Measurements from ENCODE around the gene PTPRN2. TPM values are rescaled to one million over a fixed set of nuclear protein-coding genes. Genes with fewer than 3 reads are reported as not detected.

PTPRN2 gene
- polyA plus RNA-seq, 1 of the 3 experiments (the other 2 are of a cell fraction): 4.0 TPM

DNA sequence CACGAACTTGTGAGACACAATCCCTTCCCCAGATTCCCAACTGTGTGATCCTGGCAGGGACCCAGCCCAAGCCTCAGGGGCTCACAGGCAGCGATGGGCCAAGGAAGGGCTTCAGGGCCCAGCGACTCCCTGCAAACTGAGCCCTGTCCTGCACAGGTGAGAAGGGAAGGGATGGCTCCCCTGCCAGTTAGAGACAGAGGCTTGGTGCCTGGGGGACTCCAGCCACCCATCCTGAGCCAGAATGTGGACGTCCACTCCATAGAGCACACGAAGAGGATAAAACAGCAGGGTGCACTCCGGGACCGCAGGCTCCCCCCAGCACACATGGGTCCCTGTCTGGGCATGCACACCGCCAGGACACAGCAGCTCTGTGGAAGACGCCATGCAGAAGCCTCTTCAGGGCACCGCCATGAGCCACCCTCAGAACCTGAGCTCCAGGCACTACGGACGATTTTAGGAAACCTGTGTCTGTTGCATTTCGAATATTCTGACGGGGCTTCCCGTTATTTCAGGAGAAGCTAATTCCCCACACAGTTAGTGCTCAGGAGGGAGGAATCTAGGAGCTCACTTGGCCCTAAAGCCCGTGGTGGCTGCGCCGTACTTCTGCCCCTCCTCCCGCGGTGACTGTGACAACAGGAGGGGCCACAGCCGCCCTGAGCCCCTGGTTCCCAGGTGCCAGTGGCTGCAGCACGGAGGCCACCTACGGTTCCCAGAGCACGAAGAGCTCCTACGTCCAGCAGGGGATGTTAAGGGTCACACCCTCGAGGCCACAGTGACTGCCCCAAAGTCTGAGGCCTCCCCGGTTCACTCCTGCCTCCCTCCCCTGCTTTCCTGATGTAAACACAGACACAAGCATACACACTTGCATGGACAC lies 326.0 kb downstream of the PTPRN2 start:
- Histone ChIP-seq H3K4me2 (no peak overlapping the region), H4K20me1 (ENCODE audit: insufficient read depth) (no peaks in the 10 kb centered on the region), H3K36me3 (replicated peaks in 1 of 2; ENCODE audit: control insufficient read depth in 1 of 2, insufficient read depth in 2 of 2, low read length in 1 of 2) (no peaks in the 10 kb centered on the region), H3K27ac (ENCODE audit: low read depth in 2 of 2, low read length in 1 of 2) (no peak overlapping the region), H3K9ac (no peak overlapping the region), H3K4me1 (ENCODE audit: control insufficient read depth in 1 of 2, insufficient read depth in 2 of 2, low read depth in 1 of 2, low read length in 1 of 2) (no peaks in the 10 kb centered on the region; a peak in 1 of 4 replicates), H3K27me3 (ENCODE audit: insufficient read depth) (no peaks in the 10 kb centered on the region), H3K79me2 (ENCODE audit: insufficient read depth) (no peaks in the 10 kb centered on the region), H3K9me3 (peaks cover 17% of the 10 kb centered on the region; the same call in 1 of the 2 replicates), H2AFZ (ENCODE audit: low read depth) (no peak overlapping the region), H3F3A (replicated peaks; ENCODE audit: insufficient read depth) (peaks cover 5% of the 10 kb centered on the region), H3K9me2 (no peaks in the 10 kb centered on the region), H3K4me3 (ENCODE audit: low read depth in 2 of 2, low read length in 1 of 2) (no peak overlapping the region)
- no peak for TF ChIP-seq MXI1 (IDR thresholded peaks at IDR 0.05; ENCODE audit: low read depth, low read length)
- TF ChIP-seq, protein P1, sequence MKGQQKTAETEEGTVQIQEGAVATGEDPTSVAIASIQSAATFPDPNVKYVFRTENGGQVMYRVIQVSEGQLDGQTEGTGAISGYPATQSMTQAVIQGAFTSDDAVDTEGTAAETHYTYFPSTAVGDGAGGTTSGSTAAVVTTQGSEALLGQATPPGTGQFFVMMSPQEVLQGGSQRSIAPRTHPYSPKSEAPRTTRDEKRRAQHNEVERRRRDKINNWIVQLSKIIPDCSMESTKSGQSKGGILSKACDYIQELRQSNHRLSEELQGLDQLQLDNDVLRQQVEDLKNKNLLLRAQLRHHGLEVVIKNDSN (IDR thresholded peaks at IDR 0.05; ENCODE audit: borderline replicate concordance, low read depth): no peak
- 67% methylated on average over 18 of the region's 27 CpGs for WGBS (ENCODE audit: low lambda C conversion rate)
- ChIA-PET CTCF (interaction anchor here (0.8 to 1.5 kb wide), 3 partner anchors 15 to 147 kb away, joined by 3 read pairs; no protein-coding TSS in a partner anchor), POLR2A (no interaction called here)
- DNase-seq: no peak

- H3K79me2 ChIP-seq (ENCODE audit: insufficient read depth): no peaks in the 10 kb centered on the region
- no peak for DNase-seq
These were observed 326.9 kb downstream of the PTPRN2 start for GRCh38 chr7:158260567-158261361.

More at GRCh38 chr7:158260567-158261361, 326.9 kb downstream of the PTPRN2 start:
- Histone ChIP-seq H3K9ac (no peak overlapping the region), H3K4me1 (ENCODE audit: control insufficient read depth in 1 of 2, insufficient read depth in 2 of 2, low read depth in 1 of 2, low read length in 1 of 2) (no peaks in the 10 kb centered on the region; a peak in 1 of 4 replicates), H3K36me3 (replicated peaks in 1 of 2; ENCODE audit: control insufficient read depth in 1 of 2, insufficient read depth in 2 of 2, low read length in 1 of 2) (no peaks in the 10 kb centered on the region), H4K20me1 (ENCODE audit: insufficient read depth) (no peaks in the 10 kb centered on the region), H3K9me3 (peaks cover 17% of the 10 kb centered on the region; the same call in 1 of the 2 replicates), H3K27me3 (ENCODE audit: insufficient read depth) (no peaks in the 10 kb centered on the region), H3K27ac (ENCODE audit: low read depth in 2 of 2, low read length in 1 of 2) (no peak overlapping the region), H3K4me2 (no peak overlapping the region), H3K9me2 (no peaks in the 10 kb centered on the region), H2AFZ (ENCODE audit: low read depth) (no peak overlapping the region), H3K4me3 (ENCODE audit: low read depth in 2 of 2, low read length in 1 of 2) (no peak overlapping the region), H3F3A (replicated peaks; ENCODE audit: insufficient read depth) (peaks cover 5% of the 10 kb centered on the region)
- ChIA-PET CTCF (interaction anchor here (1.5 kb wide), 1 partner anchor 147 kb away, joined by 3 read pairs; no protein-coding TSS in a partner anchor), POLR2A (no interaction called here)
- WGBS (ENCODE audit: low lambda C conversion rate): 55% methylated on average over 15 of the region's 20 CpGs
- TF ChIP-seq POLR2AphosphoS5 (IDR thresholded peaks at IDR 0.05; ENCODE audit: low read depth, low read length) (no peak), USF2 (IDR thresholded peaks at IDR 0.05; ENCODE audit: borderline replicate concordance, low read depth, low read length) (no peak), FOXJ3 (CRISPR knock-in tag; IDR thresholded peaks at IDR 0.05) (no peak), NFIC (IDR thresholded peaks at IDR 0.05; ENCODE audit: borderline replicate concordance) (no peak), FOXM1 (IDR thresholded peaks at IDR 0.05; ENCODE audit: low read depth) (no peak), FOSL2 (IDR thresholded peaks at IDR 0.05; ENCODE audit: borderline replicate concordance, low read depth) (no peak), RXRA (IDR thresholded peaks at IDR 0.05; ENCODE audit: borderline replicate concordance, low read depth) (no peak), JUND (IDR thresholded peaks at IDR 0.05) (no peak)
